Right atrium auricular region (tissue), 2 donors: ENCODE data around the gene TNS3. TPM values are rescaled to one million over a fixed set of nuclear protein-coding genes. Genes with fewer than 3 reads are reported as not detected.

Experiments
- DNase-seq: peaks from one replicate; pipeline ENCODE4 v3.0.0-alpha.2; 2019; ENCODE audit warnings: low spot score
- H3K27ac ChIP-seq, 2 donors: fragments of 200-600 bp; sonication (generic); 1 replicate in 1 of 2; 2 replicates in 1 of 2; pipeline ENCODE4 v1.5.1; 2016 to 2019
- H3K27me3 ChIP-seq, 2 donors: fragments of 200-600 bp; sonication (generic); one replicate each; pipeline versions ENCODE4 v1.5.1 to v1.6.0; 2017 to 2019
- H3K36me3 ChIP-seq: fragments of 200-600 bp; sonication (generic); one replicate; pipeline ENCODE4 v1.5.1; 2016
- H3K4me1 ChIP-seq, 2 donors: fragments of 200-600 bp; sonication (generic); one replicate each; pipeline versions ENCODE4 v1.5.1 to v1.6.0; 2017 to 2019
- H3K4me3 ChIP-seq, 2 donors: fragments of 200-600 bp; sonication (generic); 1 replicate in 1 of 2; 2 replicates in 1 of 2; pipeline ENCODE4 v1.5.1; 2017 to 2019; ENCODE audit warnings: mild to moderate bottlenecking in 1 of 2, moderate library complexity in 1 of 2
- H3K9me3 ChIP-seq, 2 donors: fragments of 200-600 bp; sonication (generic); one replicate each; pipeline ENCODE4 v1.5.1; 2019
- CTCF ChIP-seq, 2 donors: fragments of 200-600 bp; sonication (generic); IDR thresholded peaks; one replicate each; pipeline ENCODE4 v1.5.1; 2019; ENCODE audit warnings: antibody characterized with exemption in 2 of 2
- total RNA-seq, 2 donors: library from RNA; depleted of rRNA; stranded (reverse); fragments of >200 nt; gene quantifications; one replicate each; pipeline ENCODE4 v1.1.0, GENCODE V29; 2016

The TNS3 gene
- total RNA-seq, result 10 to 100 TPM; 39.7 to 44.4 TPM

- Histone ChIP-seq H3K9me3 (no peaks in the 10 kb centered on the region), H3K27me3 (no peaks in the 10 kb centered on the region), H3K4me3 (peak within 1 kb of the TSS; percentile 78 to 80), H3K4me1 (peaks cover 0 to 67% of the 10 kb centered on the region in 2 donors), H3K27ac (peak within 1 kb of the TSS; percentile 82 to 85), H3K36me3 (no peaks in the 10 kb centered on the region)
- DNase-seq, result no peak
- peak in 1 of 2 donors; percentile 27 for TF ChIP-seq CTCF (IDR thresholded peaks at IDR 0.05)
These were observed at the start of gene TNS3 for GRCh38 chr7:47581804-47582763. TSS of gene TNS3 (minus strand) at chr7:47582111. CDS start at chr7:47439636, 142,475 bp downstream.

DNA sequence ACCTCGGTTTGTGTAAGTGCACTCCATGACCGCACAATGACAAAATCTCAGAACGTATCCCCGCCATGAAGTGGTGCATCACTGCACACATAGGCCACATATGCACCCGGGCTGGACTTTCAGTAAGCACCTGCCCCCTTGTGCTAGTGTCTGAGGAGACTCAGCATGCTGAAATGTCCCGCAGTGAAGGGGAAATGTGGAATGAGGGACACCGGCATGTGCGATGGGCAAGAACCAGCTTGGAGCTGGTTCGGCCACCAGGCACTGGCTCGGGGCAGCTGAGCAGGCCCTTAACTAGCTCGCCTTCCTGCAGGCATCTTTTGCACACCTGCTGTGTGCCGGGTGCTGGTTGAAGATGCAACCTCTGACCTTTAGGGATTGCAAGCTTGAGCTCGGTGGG is 49.8 kb upstream of the TNS3 start:
- Histone ChIP-seq H3K27me3 (no peaks in the 10 kb centered on the region), H3K9me3 (no peaks in the 10 kb centered on the region), H3K4me1 (peaks cover 0 to 8% of the 10 kb centered on the region in 2 donors), H3K36me3 (no peaks in the 10 kb centered on the region), H3K27ac (no peak overlapping the region), H3K4me3 (no peak overlapping the region)
- TF ChIP-seq CTCF (IDR thresholded peaks at IDR 0.05), result no peak
- DNase-seq, result no peak

DNA sequence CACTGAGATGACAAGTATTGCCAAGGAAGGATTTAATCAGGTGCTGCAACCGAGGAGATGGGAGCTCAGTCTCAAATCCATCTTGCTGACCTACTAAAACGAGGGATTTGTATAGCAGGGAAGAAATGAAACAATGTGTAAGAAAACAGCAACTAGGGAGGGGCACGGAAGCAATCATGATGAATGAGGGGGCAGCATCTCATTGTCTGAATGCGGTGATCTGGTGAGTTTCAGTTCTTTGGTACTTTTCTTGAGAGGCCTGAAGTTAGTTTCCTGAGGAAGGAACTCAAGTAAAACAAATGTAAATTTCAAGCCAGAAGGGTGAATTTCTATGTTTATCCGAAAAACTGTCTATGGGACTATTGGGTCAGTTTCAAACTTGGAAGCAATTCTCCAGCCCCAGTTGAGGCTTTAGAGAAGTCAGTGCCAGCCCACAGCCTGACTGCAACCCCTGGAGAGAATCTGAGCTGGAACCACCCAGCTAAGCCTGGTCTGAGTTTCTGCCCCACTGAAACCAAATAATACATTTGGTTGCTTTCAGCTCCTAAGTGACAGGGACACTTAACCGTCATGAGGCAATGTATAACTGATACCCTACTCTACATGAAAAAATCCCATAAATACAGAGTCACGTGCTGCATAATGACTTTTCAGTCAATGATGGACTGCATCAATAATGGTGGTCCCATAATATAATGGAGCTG is 45.8 kb upstream of the TNS3 start:
- peaks cover 0 to 5% of the 10 kb centered on the region in 2 donors for H3K4me1 ChIP-seq

GRCh38 chr7:47625861-47626715 is 44.2 kb upstream of the TNS3 start:
- no peak overlapping the region for H3K27ac ChIP-seq
- H3K27me3 ChIP-seq, result no peaks in the 10 kb centered on the region
- H3K36me3 ChIP-seq, result no peaks in the 10 kb centered on the region
- DNase-seq, result no peak
- peaks cover 0 to 22% of the 10 kb centered on the region in 2 donors for H3K4me1 ChIP-seq
- TF ChIP-seq CTCF (IDR thresholded peaks at IDR 0.05), result no peak
- H3K4me3 ChIP-seq, result no peak overlapping the region
- no peaks in the 10 kb centered on the region for H3K9me3 ChIP-seq

More for the DNA sequence above, 45.8 kb upstream of the TNS3 start:
- no peak for TF ChIP-seq CTCF (IDR thresholded peaks at IDR 0.05)
- DNase-seq, result no peak
- no peak overlapping the region for H3K4me3 ChIP-seq
- H3K27ac ChIP-seq, result no peak overlapping the region
- no peaks in the 10 kb centered on the region for H3K27me3 ChIP-seq
- H3K36me3 ChIP-seq, result no peaks in the 10 kb centered on the region
- H3K9me3 ChIP-seq, result no peaks in the 10 kb centered on the region

- no peak for DNase-seq
- H3K4me3 ChIP-seq, result no peak overlapping the region
- H3K27me3 ChIP-seq, result no peaks in the 10 kb centered on the region
- TF ChIP-seq CTCF (IDR thresholded peaks at IDR 0.05), result no peak
- H3K4me1 ChIP-seq, result peaks cover 0 to 23% of the 10 kb centered on the region in 2 donors
- no peaks in the 10 kb centered on the region for H3K9me3 ChIP-seq
- H3K36me3 ChIP-seq, result no peaks in the 10 kb centered on the region
- H3K27ac ChIP-seq, result no peak overlapping the region
These were observed 42.8 kb upstream of the TNS3 start for GRCh38 chr7:47624689-47625088.
